ENCODE measurements around the gene FRYL. TPM values are rescaled to one million over a fixed set of nuclear protein-coding genes. Genes with fewer than 3 reads are reported as not detected.

Gene FRYL
- total and polyA plus RNA-seq, 2 of the 8 experiments (the other 6 are each of a cell fraction or from before 2014, with no cell fraction given), result 8.0 to 36.5 TPM

GRCh38 chr4:48495941-48496340, 284.1 kb downstream of the FRYL start:
- DNase-seq (ENCODE audit: low read depth in 1 of 2, low spot score in 2 of 2) (no peak), FAIRE-seq (no peak)
- Histone ChIP-seq H3K23ac (ENCODE audit: insufficient read length) (no peak overlapping the region), H3K56ac (replicated peaks; ENCODE audit: insufficient read length, low read depth, low read length) (no peak overlapping the region), H2BK12ac (ENCODE audit: low read depth, low read length) (no peak overlapping the region), H2BK5ac (ENCODE audit: low read depth, low read length) (no peak overlapping the region), H3K18ac (ENCODE audit: extremely low read depth, low read length) (no peak overlapping the region), H3K4me3 (ENCODE audit: extremely low read depth in 1 of 4, insufficient read depth in 2 of 4, low read depth in 3 of 4, low read length in 4 of 4) (no peak overlapping the region), H4K20me1 (replicated peaks in 1 of 2; ENCODE audit: control insufficient read depth in 1 of 2, insufficient read depth in 2 of 2, low read length in 2 of 2) (peaks cover 0 to 1% of the 10 kb centered on the region in 2 experiments), H3K79me1 (ENCODE audit: low read depth, low read length) (no peaks in the 10 kb centered on the region), H3K14ac (ENCODE audit: insufficient read length) (no peak overlapping the region), H3K36me3 (ENCODE audit: control insufficient read depth in 2 of 4, insufficient read depth in 4 of 4, low read length in 3 of 4) (peaks cover 0 to 6% (median under 1%) of the 10 kb centered on the region in 4 experiments; a peak in 3 of 8 replicates), H4K5ac (ENCODE audit: insufficient read length, low read depth, low read length) (no peak overlapping the region), H2BK120ac (replicated peaks; ENCODE audit: low read depth, low read length) (no peak overlapping the region), H4K8ac (ENCODE audit: extremely low read depth, insufficient read depth, low read length) (no peak overlapping the region), H2AK5ac (ENCODE audit: low read depth, low read length) (no peak overlapping the region), H3K4ac (replicated peaks; ENCODE audit: insufficient read length, low read depth, low read length) (no peak overlapping the region), H3K27me3 (replicated peaks in 1 of 4; ENCODE audit: control insufficient read depth in 3 of 4, extremely low read depth in 1 of 4, insufficient read depth in 3 of 4, low read length in 3 of 4) (peaks cover 5 to 18% (median 15%) of the 10 kb centered on the region in 4 experiments), H3K9ac (replicated peaks in 1 of 4; ENCODE audit: extremely low read depth in 1 of 4, low read depth in 3 of 4, low read length in 3 of 4) (no peak overlapping the region), H4K91ac (replicated peaks; ENCODE audit: insufficient read length, low read length) (no peak overlapping the region), H3K4me2 (ENCODE audit: insufficient read depth in 1 of 2, low read depth in 2 of 2, low read length in 2 of 2) (no peak overlapping the region), H2AFZ (ENCODE audit: low read length) (no peak overlapping the region), H2BK20ac (ENCODE audit: low read length) (no peak overlapping the region), H3K27ac (ENCODE audit: low read depth, low read length) (no peak overlapping the region), H2BK15ac (ENCODE audit: low read length) (no peak overlapping the region), H3K79me2 (ENCODE audit: control insufficient read depth in 1 of 2, insufficient read depth in 2 of 2, low read length in 2 of 2) (no peaks in the 10 kb centered on the region), H3K23me2 (ENCODE audit: low read depth, low read length) (peaks cover 3% of the 10 kb centered on the region; the same call in 1 of the 2 replicates), H3K4me1 (replicated peaks in 1 of 4; ENCODE audit: control insufficient read depth in 3 of 4, insufficient read depth in 4 of 4, low read length in 3 of 4) (no peaks in the 10 kb centered on the region; a peak in 2 of 7 replicates), H3K9me3 (ENCODE audit: insufficient read depth in 2 of 2, low read depth in 1 of 2, low read length in 1 of 2) (no peaks in the 10 kb centered on the region)
- ChIA-PET CTCF (ENCODE audit: partially characterized antibody) (interaction anchor here (0.6 to 1.2 kb wide), 3 partner anchors 38 to 105 kb away, joined by 3 to 4 read pairs (median 3); no protein-coding TSS in a partner anchor), POLR2A (ENCODE audit: partially characterized antibody) (interaction anchor here (0.9 kb wide), 1 partner anchor 12 kb away, joined by 3 read pairs; no protein-coding TSS in a partner anchor)
- TF ChIP-seq SIRT6 (IDR thresholded peaks at IDR 0.05; ENCODE audit: low read length), result no peak
- no peak for TF ChIP-seq GTF2F1 (IDR thresholded peaks at IDR 0.05; ENCODE audit: borderline replicate concordance, low read depth, low read length)
- TF ChIP-seq, protein P1, sequence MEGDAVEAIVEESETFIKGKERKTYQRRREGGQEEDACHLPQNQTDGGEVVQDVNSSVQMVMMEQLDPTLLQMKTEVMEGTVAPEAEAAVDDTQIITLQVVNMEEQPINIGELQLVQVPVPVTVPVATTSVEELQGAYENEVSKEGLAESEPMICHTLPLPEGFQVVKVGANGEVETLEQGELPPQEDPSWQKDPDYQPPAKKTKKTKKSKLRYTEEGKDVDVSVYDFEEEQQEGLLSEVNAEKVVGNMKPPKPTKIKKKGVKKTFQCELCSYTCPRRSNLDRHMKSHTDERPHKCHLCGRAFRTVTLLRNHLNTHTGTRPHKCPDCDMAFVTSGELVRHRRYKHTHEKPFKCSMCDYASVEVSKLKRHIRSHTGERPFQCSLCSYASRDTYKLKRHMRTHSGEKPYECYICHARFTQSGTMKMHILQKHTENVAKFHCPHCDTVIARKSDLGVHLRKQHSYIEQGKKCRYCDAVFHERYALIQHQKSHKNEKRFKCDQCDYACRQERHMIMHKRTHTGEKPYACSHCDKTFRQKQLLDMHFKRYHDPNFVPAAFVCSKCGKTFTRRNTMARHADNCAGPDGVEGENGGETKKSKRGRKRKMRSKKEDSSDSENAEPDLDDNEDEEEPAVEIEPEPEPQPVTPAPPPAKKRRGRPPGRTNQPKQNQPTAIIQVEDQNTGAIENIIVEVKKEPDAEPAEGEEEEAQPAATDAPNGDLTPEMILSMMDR (IDR thresholded peaks at IDR 0.05; ENCODE audit: control extremely low read depth in 1 of 3, insufficient read depth in 1 of 3, low read depth in 1 of 3, low read length in 3 of 3), result no peak
- TF ChIP-seq EGR1 (IDR thresholded peaks at IDR 0.05; ENCODE audit: borderline replicate concordance, low read depth, low read length), result no peak
- no peak for TF ChIP-seq SP1 (IDR thresholded peaks at IDR 0.05; ENCODE audit: low read depth, low read length)
- TF ChIP-seq RFX5 (IDR thresholded peaks at IDR 0.05; ENCODE audit: borderline replicate concordance, low read depth, low read length), result no peak
- TF ChIP-seq KDM1A (IDR thresholded peaks at IDR 0.05; ENCODE audit: borderline replicate concordance, low read length), result no peak
- 98% methylated on average over 2 of the region's 2 CpGs; no CpG with 5 or more reads in 1 of the 2 experiments for WGBS, 2 experiments (ENCODE audit: extremely low coverage in 1 of 2, insufficient coverage in 1 of 2, insufficient read length in 1 of 2, insufficient replicate concordance in 2 of 2, low coverage in 1 of 2, low lambda C conversion rate in 2 of 2, missing lambda C conversion rate in 1 of 2)

Measured in H1 (cell line).